Activated T-helper 1 cell treated with Interleukin-2 at 50 U/mL for 16 hours (primary cell): ENCODE results near the gene HBS1L.

Experiments used
- DNase-seq: peaks from one replicate; pipeline ENCODE4 v3.0.0-alpha.2; 2020; ENCODE audit warnings: low read depth

The HBS1L gene

DNA sequence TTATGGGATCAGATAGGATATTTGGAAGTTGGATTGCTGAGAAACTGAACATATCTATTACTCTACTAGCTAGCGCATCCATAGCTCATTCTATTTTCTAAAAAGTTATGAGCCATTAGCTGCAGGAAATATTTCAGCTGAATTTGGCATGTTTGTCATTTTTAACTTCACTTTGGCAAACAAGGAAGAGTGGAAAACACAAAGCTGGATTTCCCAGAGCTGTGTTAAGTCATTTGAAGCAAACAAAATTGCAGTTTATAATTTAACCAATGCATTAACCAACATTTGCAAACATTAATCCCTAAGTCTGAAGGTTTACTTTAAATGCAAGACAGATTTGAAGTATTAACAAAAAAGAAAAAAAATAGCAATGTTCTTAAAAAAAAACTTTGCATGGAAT lies 105.9 kb downstream of the HBS1L start:
- no peak for DNase-seq

DNA sequence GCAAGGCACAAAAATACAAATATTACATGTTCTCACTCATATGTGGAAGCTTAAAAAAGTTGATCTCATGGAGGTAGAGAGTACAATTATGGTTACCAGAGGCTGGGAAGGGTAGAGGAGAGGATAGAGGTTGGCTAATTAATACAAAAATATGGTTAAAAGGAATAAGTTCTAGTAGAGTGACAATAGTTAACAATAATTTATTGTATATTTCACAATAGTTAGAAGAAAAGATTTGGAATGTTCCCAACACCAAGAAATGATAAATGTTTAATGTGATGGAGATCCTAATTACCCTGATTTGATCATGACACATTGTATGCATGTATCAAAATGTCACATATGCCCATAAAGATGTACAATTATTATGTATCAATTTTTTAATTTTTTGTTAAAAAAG lies 106.5 kb downstream of the HBS1L start:
- DNase-seq: no peak

DNA sequence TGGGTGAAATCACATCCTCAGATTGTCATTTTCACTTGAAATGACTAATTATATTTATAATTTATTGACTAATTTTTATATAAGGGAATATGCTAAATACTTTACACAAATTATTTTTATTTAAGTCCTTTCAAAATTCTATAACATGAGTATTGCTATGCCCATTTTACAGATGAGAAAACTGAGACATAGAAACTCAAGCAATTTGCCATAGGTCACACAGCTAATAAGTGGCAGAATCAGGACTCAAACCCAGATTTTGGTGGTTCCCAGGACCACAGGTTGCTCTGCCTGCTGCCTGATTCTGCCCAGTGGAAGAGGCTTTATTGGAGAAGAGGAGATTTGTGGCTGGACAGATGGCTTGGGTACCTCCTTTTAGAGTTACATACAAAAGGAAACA lies 109.6 kb downstream of the HBS1L start:
- DNase-seq: no peak

DNA sequence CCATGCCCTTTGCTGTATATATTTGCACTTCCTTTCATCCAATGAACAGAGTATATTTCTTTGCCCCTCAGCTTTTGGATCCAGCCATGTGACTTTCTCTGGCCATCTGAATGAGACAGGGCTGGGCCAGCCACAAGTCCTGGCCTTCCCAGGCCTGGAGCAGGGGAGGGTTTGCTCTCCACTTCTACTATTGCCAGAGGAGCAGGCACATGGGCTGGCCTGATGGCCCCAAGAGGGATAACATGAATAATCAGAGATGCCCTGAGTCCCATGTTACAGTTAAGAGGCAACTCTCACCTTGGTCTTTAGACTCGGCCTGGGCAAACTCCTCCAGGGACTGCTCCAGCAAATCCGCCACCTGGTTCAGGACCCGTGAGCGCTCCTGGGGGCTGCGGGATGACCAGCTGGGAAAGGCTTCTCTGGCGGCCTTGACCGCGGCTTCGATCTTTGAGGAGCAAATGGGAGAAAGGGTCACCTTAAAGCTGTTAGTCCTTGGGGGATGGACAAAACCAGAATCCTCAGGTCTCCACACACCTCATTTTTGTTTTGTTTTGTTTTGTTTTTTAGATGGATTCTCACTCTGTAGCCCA lies 111.0 kb downstream of the HBS1L start:
- DNase-seq: no peak

DNA sequence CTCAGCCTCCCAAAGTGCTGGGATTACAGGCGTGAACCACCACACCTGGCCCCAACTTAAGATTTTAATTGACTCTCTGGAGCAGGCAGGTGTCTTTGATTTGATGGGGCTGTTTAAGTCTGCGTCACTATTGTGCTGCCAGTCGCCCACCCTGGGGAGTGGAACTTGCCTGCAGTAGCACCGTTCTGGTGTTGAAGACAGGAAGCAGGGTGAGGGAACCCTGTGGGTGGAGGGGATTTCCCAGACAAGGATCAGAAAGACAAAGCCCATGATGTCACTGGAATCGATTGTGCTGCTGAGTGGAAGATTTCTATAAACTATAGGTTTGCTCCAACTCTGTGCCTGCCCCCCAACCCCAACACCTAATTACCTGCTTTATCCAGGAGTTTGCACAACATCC lies 115.7 kb downstream of the HBS1L start:
- DNase-seq: no peak

DNA sequence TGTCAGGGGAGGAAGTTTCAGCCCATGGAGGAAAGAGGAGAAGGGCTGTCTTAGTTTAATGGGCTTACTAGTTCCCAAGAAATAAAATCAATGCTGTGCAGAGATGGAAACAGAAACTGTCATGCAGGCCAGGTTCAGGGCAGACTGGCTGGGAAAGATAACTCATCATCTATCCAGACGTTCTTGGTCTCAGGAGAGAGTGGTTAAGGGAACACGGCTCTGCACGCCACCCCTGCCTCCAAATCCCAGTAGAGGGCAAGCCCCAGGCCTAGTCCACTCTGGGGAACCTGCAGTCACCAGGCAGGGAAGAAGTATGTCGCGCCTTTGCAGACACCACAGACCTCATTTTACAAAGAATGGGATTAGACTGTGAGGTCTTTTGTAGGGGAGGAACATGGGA lies 117.2 kb downstream of the HBS1L start:
- DNase-seq: no peak

DNA sequence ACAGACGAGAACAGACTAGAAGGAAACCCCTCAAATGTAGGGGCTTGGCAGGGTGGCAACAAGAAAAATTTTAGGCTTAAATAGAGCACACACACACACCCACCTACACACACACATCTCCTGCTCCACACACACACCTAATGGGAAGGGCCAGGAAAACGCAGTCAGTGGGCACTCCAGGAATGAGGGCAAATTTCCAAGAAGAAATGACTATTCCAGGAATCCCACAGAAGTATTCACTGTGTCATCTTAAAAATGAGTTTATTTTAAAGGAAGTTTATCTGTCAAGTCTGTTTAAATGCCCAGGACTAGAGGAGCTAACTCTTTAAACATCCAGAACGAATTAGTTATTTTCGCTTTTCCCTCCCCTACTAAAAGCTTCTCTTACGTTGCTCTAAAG lies 117.7 kb downstream of the HBS1L start:
- no peak for DNase-seq

DNA sequence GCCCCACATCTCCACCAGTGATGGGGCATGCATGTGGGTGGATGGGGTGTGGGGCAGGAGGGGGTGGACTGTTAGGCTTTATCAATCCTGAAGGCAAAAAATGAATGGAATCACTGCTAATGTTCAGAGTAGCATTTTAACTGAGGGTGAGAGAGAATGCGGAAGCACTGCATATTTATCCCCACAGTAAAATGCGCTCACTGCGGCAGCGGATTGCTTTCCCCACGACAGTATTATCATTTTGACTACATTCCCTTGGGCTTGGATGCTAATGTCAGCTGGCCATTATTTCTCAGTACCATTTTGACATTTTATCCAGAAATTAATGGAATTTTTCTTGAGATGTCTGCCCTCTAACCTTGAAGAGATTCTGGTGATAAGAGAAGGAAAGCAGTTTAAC lies 118.1 kb downstream of the HBS1L start:
- DNase-seq: no peak

DNA sequence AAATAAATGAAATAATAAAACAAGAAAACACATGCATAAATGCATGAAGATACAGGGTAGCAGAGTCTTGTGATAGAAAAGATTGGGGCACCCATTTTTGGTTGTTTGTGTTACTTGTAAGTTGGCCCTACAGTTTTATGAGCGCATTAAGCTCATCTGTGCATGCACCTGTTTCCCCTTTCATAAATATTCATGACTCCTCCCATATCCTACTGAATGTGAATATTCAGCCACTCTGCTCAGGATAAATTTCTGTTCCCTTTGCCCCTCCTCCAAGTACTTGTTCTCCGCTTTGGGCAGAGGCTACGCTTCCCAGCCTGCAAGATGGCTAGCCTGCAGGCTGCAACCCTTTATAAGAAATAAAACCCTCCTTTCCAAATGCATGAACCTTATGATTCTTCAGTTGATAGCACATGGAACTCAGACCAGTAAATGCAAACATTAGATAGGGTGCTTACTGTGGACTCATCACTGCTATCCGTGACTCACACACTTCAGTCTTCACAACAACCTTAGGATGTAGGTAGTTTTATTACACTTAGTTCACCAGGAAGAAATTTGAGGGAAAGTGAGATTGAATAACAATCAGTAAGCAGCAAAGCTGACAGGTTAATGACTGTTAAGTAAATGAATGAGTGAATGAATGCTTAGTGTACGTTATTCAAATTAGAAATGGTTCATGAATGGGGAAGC lies 119.7 kb downstream of the HBS1L start:
- no peak for DNase-seq

DNA sequence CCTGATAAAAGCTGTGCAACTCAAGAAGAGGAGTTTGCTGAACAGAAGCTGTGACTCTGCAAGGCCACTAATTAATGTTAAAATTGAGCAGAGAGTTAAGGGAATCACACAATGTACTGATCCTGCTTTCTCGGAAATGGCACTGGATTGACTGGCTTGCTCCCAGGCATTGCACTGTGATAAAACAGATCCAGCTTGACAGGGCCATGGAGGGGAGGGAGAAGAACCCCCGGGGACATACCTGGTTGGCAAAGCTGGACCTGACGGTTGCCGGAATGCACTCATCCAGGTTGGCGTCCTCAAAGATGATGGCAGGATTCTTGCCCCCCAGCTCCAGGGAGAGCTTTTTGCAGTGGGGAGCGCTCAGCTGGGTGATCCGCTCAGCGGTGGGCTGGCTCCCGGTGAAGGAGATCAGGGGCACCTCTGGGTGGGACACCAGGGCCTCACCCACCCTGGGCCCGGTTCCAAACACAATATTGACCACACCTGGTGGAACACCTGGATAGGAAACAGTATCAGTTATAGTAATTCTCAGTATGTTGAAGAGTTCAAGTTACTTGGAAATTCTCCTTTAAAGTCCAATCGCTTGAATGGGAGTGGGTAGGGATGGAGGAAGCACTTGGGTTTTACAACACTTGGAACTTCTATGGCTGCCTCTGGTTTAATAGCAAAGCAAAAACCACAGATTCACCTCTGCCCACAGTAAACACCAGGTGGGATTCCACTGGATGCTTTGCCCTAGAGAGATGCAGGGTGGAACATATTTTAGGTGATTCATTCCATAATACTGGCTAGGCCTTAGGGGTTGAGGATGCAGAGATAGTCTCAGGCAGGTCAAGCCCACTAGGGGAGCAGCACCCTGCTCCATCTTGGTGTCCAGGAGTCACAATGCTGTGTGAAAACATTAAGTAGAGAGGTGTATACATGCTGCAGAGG lies 121.8 kb downstream of the HBS1L start:
- DNase-seq: no peak

DNA sequence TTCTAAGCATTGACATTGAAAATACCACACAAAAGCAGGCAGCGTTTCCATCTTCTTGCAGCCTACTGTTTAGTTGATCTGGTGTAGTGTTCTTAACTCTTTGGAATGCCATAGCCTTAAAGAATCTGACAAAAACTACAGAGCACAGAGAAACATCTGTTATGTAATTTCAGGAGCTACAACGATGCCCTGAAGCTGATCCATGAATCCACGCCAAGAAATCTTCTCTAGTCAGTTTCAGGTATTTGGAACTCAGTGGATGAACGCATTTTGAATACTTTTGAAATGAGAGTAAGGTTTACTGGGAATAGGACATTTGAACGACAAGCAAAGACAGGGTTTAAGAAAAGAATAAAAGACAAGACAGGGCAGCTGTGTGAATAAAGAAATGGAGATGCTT lies 122.5 kb downstream of the HBS1L start:
- no peak for DNase-seq

DNA sequence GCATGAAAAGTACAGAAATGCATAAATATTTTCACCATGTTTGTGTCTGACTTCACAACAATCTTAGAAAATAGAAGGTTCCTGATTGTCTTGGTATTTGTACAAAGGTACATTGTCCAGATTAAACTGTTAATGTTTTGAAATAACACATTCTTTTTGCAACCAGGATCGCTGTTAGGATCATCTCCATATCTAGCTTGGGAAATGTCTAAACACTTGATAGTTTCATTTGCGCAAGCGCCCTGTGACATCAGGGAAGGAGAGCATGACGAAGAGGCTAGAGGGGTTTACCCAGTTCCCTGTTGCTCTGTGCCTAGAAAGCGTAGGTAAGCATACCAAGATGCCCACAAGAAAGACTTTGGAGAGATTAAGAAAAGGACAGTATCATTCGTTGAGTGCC lies 124.2 kb downstream of the HBS1L start:
- no peak for DNase-seq

DNA sequence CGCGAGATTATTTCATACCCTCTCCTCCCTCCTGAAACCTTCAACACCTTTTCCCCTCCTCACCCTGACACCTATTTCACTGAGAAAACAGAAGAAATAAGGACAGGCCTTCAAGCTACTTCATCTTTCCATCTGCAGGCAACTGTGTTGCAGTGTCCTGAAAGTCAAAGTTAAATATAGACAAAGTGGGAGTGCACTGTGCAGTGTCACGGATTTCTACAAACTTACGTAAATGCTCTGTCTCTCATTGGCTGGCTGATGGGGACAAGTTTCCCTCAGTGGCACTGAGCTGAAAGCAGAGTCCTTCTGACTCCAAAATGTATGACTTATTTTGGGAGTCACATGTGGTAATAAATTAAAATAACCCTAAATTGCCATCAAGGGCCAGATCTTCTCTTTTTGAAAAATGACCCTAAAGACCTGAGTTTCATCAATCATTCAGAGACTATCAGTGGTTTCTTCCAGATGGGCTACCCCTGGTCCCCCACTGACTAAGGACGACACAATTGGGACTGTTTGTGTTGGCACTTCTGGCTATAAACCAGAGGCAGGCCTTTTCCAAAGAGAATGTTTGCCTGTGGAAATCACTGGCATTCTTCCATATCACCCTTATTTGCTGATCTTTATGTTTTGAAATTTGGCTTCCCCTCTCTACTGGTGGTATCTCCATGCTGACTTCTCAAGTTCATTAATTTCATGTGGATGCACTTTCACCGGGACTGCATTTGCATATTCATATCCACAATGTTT lies 126.3 kb downstream of the HBS1L start:
- no peak for DNase-seq

DNA sequence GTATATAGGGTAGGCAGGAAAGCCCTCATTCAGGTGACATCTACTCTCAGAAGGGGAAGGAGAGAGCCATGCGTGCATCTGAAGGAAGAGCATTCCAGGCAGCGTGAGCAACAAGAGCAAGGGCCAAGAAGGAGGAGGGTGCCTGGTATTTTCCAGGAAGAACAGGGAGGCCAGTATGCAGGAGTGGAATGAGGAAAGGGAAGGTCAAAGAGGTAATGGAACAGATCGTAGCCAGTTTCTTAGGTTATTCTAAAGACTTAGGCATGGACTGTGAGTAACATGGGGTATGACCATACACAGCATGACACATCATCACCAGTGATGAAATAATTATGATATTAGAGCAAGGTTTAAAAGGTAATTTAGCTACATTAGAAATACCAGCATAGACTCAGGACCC lies 128.8 kb downstream of the HBS1L start:
- DNase-seq: no peak

DNA sequence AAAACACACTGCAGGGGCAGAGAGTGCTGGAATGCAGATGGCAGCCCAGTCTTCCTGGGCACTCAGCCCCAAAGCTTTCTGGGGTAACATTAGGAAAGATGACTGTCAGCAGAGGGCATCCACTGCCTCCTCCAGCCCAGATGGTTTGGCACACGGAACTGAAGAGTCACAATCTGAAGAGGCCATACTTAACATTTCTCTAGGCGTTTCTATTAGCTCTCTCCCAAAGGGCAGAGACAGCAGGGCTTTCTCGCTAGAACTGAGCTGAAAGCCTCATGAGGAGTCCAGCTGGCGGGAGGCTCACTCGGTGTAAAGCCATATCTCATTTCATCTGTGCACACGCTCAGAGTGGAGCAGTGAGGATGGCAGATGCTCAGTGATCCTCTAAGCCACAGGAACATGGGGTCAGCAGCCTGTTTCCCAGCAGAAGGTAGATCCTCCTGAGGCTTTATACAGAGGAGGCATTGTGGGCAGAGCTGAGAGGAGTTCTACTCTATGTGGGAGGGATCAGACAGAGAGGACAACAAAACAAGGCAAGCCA lies 132.8 kb downstream of the HBS1L start:
- no peak for DNase-seq

DNA sequence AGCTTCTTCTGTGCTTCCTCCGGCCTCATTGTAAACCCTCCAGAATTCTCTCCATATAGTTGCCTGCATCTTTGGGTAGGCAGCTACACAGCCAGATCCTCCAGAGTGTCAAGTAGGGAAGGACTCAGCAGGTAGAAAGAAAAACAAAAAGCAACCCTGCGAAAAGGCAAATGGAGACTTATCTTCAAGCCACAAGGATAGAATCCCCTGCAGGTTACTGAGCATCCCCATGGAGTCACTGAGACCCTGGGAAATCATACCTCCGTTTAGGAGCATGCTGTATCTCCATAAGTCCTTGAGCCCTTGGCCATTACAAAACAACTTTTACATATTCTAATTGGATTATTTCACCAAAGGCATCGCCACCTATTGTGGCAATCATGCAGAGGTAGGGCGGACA lies 133.3 kb downstream of the HBS1L start:
- DNase-seq: no peak

DNA sequence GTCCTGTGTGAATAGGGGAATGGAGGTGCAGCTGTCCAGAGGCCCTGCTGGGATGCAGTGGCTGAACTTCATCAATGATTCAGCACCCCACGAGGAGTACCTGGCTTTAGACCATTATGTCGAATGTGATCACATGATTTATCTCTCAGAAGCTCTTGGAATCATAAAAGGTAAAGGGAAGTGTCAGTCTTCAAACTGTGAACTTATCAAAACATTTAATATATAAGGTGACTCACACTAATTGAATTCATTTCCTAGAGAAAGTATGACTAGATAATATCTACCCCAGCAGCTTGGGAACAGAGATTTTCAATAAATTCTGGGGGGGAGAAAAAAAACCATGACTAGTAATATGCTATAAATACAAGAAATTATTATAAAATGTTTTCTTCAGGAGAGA lies 134.2 kb downstream of the HBS1L start:
- no peak for DNase-seq

DNA sequence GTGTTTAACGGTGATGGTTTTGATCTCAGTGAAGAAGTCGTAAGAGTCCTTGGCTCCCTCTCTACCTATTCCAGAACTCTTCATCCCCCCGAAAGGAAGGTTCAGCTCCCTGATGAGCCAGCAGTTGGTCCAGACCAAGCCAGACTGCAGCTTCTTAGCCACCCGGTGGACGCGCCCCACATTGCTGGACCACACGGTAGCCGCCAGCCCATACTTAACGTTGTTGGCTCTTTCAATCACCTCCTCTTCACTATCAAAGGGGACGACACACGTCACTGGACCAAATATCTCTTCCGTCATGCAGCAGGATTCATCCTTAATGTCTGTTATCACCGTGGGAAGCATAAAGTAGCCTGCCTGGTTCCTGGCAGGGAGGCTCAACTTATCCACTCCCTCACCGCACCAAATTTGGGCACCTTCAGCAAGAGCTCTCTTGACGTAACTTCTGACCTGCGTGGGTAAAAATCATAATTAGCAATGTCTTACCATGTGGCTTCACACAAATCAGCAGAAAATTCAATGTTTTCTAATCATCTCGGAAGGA lies 136.1 kb downstream of the HBS1L start:
- no peak for DNase-seq

DNA sequence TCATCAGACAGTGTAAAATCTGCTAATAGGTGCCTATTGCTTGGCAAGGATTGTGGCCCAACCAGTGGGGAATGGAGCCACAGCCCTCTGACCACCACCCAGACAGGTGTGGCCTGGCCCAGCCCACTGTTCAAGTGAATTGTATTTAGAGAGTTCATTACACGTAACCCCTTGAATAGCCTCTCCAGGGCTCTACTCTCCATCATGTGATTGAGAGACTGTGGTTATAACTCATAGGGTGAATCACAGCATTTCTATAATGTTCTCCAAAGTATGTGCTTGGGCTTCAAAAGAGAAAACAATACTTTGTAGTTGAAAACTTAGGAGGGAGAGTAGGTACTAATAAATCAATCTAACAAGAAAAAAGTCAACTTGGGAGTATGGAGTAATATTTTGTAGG lies 143.1 kb downstream of the HBS1L start:
- no peak for DNase-seq

DNA sequence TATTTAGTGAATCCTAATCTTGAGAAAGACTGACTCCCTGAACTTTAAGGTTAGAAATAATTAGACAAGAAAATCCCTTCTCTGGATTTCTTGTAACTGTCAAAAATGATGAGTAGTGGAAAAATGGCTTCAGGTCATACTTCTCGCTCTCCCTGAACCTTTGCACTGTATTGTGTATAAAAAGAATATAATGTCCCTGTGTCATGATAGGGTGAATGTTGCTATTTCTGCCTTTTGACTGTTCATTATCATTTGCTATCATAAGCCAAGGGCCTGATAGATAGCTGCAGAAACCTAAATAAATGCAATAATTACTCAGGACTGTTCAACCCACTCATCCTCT lies 144.1 kb downstream of the HBS1L start:
- DNase-seq: no peak
